NCI-H82 treated with DMSO at 0.1 percent for 48 hours (cell line): ENCODE results near the gene KANK2.

Source experiments
- DNase-seq: peaks from one replicate; lab custom pipeline; 2025; ENCODE audit not compliant: unreplicated experiment; lab: John Stamatoyannopoulos, UW

KANK2 gene

GRCh38 chr19:11226716-11227166 lies 29.4 kb upstream of the KANK2 start:
- no peak for DNase-seq

GRCh38 chr19:11225815-11226214 lies 28.5 kb upstream of the KANK2 start:
- DNase-seq, result no peak

DNA sequence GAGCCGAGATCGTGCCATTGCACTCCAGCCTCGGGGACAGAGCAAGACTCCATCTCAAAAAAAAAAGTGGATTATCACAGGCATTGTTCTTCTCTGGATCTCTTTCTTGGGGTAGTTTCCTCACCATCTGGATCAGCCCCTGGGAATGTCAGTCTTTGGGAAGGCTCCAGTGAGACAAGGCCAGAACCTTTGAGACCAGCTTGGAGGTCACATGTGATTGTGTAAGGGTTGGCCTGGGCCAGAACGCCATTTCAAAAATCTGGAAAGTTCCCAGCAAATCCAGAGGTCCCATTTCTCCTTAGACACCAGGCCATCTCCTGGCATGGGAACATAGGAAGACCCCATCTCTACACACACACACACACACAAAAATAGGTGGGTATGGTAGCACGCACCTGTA lies 27.8 kb upstream of the KANK2 start:
- no peak for DNase-seq

GRCh38 chr19:11224429-11224828 lies 27.1 kb upstream of the KANK2 start:
- DNase-seq, result no peak

DNA sequence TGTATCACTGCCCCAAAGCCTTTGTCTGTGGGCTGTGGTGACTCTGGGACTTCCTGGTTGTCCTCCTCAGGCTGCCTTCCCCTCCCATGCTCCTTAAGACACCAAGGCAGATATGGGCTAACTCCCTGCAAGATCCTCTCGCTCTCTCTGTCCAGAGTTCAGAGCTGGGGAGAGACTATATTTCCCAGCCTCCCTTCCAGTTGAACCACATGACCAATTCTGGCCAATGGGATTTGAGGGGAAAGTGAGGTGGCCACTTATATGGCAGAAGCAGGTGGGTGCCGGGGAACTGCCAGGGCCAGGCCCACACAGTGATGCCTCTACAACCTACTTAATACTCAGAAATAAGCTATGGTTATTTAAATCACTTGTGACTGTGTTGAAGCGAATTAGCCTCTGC lies 25.9 kb upstream of the KANK2 start:
- DNase-seq, result no peak

DNA sequence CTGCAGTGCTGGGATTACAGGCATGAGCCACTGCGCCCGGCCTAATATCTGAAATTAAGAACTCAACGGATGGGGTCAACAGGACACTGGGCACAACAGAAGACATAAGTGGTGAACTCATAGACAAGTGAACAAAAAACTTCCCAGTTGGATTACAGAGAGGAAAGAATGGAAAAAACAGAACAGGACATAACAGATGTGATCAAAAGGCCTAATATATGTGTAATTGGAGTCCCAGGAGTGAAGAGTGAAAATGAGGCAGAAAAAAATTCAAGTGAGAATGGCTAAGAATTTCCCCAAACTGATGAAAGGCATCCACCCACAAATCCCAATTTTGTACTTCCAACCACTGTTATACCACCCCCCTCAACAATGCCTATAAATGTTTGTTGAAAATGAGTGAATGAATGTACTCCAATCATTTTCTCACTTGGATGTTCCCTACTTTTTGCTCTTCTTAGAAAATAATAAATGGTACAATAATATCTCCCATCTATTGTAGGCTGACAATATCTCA lies 23.8 kb upstream of the KANK2 start:
- DNase-seq, result no peak

GRCh38 chr19:11214387-11214786 lies 17.0 kb upstream of the KANK2 start:
- no peak for DNase-seq

DNA sequence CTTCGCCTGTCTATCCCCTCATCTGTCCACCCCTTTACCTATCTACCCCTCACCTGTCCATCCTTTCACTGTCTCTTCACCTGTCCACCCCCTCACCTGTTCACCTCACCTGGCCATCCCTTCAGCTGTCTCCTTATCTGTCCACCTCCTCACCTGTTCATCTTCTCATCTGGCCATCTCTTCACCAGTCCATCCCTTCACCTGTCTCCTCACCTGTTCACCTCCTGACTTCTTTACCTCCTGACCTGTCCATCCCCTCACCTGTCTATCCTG lies 13.2 kb upstream of the KANK2 start:
- no peak for DNase-seq

DNA sequence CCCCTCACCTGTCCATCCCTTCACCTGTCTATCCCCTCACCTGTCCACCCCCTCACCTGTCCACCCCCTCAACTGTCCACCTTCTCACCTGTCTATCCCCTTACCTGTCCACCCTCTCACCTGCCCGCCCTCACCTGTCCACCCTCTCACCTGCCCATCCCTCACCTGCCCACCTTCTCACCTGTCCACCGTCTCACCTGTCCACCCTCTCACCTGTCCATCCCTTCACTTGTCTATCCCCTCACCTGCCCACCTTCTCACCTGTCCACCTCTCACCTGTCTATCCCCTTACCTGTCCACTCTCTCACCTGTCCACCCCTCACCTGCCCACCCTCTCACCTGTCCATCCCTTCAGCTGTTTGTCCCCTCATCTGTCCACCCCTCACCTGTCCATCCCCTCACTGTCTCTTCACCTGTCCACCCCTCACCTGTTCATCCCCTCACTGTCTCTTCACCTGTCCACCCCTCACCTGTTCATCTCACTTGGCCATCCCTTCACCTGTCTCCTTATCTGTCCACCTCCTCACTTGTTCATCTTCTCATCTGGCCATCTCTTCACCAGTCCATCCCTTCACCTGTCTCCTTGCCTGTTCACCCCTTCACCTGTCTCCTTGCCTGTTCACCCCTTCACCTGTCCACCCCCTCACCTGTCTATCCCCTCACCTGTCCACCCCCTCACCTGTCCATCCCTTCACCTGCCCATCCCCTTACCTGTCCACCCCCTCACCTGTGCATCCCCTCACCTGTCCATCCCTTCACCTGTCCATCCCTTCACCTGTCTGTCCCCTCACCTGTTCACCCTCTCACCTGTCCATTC lies 12.7 kb upstream of the KANK2 start:
- no peak for DNase-seq

DNA sequence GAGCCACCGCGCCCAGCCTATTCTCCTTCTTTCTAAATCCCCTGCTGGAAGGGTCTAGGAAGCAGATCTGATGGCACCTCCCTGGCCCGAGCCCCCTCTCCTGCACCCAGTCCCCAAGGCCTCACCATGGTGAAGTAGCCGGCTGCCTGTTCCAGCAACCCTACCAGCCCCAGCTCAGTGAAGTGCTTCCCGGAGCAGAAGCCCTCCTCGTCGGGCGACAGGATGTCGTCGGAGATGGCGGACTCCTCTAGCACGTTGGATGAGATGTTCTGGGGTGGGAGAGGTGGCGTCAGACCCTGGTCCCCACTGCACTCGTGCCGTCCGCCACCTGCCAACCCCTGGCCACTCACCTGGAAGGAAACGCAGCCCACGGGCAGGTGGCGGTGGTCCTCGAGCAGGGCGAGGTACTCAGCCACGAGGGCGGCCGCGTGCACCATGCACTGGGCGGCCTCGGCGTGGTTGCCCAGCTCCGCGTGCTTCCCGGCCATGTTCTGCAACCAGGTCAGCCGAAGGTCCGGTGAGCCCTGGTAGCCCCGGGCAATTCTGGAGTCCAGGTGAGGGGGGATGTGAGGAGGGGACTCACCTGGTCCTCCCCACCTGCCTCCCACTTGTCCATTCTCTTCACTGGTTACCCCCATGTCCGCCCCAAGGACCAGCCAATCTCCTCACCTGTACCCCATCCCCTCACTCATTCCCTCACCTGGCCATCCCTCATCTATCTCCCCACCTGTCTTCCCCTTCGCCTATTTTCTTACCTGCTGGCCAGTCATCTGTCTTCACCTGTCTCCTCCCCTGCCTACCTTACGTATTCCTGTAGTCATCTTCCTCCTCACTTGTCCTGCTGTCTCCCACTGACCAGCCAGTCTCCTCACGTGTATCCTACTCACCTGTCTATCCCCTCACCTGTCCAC lies 11.5 kb upstream of the KANK2 start:
- no peak for DNase-seq

DNA sequence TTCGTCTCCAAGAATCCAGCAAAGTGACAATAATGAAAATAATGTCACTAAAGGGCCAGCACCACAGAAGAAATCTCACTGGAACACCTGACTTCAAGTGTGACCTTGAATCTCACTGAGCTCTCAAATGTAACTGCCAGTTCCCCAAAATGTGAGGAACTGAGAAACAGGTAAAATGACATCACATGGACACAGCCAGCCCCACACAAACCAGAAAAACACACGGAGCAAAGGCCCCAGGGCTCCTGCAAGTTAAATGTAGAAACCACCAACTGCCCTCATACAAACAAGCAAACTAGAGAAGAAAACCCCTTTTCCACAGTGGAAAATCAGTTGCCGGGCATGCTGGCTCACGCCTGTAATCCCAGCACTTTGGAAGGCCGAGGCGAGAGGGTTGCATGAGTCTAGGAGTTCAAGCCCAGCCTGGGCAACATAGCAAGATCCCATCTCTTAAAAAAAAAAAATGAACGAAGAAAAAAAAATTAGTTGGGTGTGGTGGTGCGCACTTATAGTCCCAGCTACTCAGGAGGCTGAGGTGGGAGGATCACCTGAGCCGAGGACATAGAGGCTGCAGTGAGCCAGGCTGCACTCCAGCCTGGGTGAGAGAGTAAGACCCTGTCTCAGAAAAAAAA lies 8.7 kb upstream of the KANK2 start:
- no peak for DNase-seq

GRCh38 chr19:11204943-11205349 lies 7.6 kb upstream of the KANK2 start:
- no peak for DNase-seq

DNA sequence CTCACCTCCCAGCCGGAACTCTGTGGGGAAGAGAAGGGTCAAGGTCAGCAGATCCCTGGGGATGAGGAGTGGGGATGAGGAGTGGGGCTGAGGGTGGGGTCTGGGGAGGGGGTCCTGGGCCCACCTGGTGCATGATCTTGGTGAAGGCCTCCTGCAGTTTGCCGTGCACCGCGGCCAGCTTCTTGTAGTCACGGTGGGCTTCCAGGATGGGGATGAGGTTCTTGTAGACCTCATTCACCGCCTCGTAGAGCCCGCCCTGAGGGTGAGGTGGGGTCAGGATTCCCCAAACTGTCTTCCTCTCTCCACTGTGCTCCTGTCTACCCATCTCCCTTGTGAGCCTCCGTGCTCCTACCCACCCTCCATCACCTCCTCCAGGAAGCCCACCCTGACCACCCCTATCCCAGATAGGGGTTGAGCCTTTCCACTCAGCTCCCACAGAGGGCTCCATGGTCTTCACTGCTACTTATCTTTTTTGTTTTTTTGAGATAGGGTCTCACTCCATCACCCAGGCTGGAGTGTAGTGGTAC lies 6.8 kb upstream of the KANK2 start:
- DNase-seq, result no peak

GRCh38 chr19:11203194-11204075 lies 6.1 kb upstream of the KANK2 start:
- DNase-seq, result no peak

DNA sequence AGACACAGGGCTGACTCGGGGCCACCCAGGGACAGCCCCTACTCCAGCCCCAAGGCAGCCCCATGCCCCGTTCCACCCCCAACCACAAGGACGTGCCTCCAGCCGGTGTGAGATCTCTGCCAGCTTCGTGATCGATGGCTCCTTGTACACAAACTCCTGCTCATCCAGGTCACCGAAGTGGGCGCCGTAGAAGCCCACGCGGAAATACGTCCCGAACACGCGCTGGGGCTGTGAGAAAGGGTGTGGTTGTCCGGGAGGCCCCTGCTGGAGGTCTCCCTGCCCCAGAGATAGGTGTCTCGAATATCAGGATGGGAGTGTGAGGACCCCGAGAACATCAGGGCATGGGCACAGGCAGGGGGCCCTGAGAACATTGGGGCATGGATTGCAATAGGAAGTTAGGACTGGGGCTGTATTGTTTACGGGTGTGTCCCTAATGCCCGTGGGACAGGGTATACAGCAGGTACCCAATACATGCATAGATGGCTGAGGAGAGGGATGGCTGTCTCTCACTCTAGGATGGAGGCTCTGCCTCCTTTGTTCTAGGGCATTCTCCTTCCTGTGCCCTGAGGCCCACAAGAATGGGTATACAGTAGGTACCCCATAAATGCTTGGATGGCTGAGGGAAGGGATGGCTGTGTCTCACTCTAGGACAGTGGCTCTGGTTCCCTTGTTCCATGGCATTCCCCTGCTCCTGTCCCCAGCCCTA lies 5.3 kb upstream of the KANK2 start:
- no peak for DNase-seq

DNA sequence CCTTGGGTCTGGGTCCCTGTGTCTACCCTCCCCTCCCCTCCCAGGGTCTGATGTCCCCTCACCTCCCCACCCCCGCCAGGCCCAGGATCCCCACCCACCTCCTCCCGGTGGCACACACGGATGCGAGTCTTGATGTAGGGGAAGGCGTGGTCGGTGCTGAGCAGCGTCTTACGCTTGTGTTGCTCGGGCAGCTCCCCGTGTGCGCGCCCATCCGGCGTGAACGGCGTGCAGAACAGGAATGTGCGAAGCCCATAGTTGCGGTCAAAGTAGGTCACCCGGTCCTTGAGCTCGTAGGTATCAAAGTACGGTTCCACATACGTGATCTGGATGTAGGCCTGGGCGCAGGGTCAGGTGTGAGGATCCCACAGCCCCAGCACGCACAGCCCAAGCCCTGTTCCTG lies 4.4 kb upstream of the KANK2 start:
- DNase-seq, result no peak

- no peak for DNase-seq
These were observed 3.6 kb upstream of the KANK2 start for GRCh38 chr19:11200931-11201330.

DNA sequence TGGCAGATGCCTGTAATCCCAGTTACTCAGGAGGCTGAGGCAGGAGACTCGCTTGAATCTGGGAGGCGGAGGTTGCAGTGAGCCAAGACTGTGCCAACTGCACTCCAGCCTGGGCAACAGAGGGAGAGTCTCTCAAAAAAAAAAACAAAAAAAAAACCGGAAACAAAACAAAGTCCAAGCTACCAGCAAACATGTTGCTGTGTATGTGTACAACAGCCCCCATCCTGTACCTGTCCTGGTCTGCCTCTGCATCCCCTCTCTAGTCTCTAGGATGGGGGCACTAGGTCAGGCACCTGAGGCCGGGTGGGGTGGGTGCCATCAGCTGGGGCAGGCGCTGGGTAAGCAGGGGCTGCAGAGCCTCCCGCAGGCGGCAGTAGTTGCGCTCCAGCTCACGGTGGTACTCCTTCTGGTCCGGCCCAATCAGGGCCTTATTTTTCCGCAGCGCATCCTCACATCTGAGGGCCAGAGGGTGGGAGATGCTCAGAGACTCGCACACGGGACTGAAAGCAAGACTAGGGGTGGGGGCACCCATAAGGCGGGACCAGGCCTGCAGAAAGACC lies 2.8 kb upstream of the KANK2 start:
- no peak for DNase-seq

DNA sequence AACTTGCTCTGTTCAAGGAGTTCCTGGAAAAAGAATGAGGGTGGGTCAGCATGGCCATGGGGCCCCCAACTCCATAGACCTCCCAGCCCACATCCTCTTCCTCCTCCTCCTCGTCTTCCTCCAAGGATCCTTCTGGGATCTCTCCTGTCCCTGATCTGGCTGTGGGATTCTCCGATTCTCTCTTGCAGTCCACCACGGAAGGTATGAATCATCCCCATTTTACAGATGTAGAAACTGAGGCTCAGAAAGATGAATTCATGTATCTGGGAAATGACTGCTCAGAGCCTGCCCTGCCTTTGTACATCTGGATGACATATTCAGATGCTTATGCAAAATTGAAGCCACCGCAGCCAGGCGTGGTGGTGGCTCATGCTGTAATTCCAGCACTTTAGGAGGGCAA lies 2.2 kb upstream of the KANK2 start:
- no peak for DNase-seq
